T-helper 17 cell (primary cell): Measurements from ENCODE around the gene KRAS. TPM values are rescaled to one million over a fixed set of nuclear protein-coding genes. Genes with fewer than 3 reads are reported as not detected.
A peak's percentile ranks its signal among the peaks of the same experiment; 100 is the strongest.

Experiments
- ATAC-seq: fragments of 150-1000 bp; cut with Tn5 transposase; 2 replicates; pipeline ENCODE4 v1.10.0; 2021; ENCODE audit warnings: mild to moderate bottlenecking, moderate library complexity
- DNase-seq, 3 donors: peaks; one replicate each; pipeline versions ENCODE4 v3.0.0 to v3.0.0-alpha.2; 2020 to 2021
- H3K9me3 ChIP-seq: one replicate; pipeline ENCODE4 v1.7.0; 2013; ENCODE audit warnings: low read length, mild to moderate bottlenecking; ENCODE audit not compliant: control insufficient read depth, poor library complexity, severe bottlenecking
- H3K27ac Mint-ChIP-seq: one replicate; pipeline ENCODE4 v1.8.0; 2022; ENCODE audit warnings: mild to moderate bottlenecking, moderate library complexity, mixed read lengths
- H3K27me3 Mint-ChIP-seq: one replicate; pipeline ENCODE4 v1.8.0; 2022; ENCODE audit warnings: mixed read lengths
- H3K36me3 Mint-ChIP-seq: one replicate; pipeline ENCODE4 v1.8.0; 2022; ENCODE audit warnings: low read depth, mixed read lengths
- H3K4me1 Mint-ChIP-seq: one replicate; pipeline ENCODE4 v1.8.0; 2022; ENCODE audit warnings: mild to moderate bottlenecking, mixed read lengths
- H3K4me3 Mint-ChIP-seq: one replicate; pipeline ENCODE4 v1.8.0; 2022; ENCODE audit warnings: mild to moderate bottlenecking, moderate library complexity, mixed read lengths
- total RNA-seq, 4 donors: library from RNA in 2 of 4; stranded (reverse) in 2 of 4; gene quantifications; one replicate each; pipeline ENCODE4 v1.2.3 and lab custom pipeline; 2022 to 2026

Gene KRAS
- total RNA-seq, 2 donors from 2014 or later = 26.4 to 32.3 TPM

DNA sequence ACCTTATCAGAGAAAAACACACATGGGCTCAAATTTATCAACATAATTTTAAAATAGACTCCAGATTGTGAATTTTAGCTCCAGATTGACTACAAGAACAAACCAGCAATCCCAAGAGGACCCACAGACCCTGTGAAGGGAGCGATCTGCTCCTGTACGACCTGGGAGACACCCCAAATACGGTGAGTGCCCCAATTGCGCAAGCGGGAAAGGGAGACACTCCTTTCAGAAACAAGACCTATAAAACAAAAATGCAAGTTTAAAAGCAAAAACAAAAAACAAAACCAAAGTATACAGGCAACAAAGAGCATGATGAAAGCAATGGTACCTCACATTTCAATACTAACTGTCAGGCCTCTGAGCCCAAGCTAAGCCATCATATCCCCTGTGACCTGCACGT, 87.9 kb downstream of the KRAS start:
- no peak for ATAC-seq
- no peaks in the 10 kb centered on the region for H3K4me1 Mint-ChIP-seq
- H3K27me3 Mint-ChIP-seq = peaks cover 5% of the 10 kb centered on the region

DNA sequence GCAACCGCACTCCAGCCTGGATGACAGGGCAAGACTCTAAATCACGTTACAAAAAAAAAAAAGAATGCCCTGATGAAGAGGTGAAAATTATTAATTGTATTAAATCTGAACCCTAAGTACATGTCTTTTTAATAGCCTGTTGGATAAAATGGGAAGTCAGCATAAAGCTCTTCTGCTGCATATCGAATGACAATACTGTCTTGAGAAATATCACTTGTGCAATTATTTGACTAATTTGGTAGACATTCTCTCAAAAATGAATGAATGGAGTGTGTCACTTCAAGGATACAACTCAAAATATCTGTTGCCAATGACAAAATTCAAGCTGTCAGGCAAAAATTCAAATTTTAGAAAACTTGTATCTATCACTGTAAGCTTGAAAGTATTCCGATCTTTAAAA, 94.7 kb downstream of the KRAS start:
- no peak for DNase-seq
- no peaks in the 10 kb centered on the region for H3K36me3 Mint-ChIP-seq
- H3K27ac Mint-ChIP-seq = no peak overlapping the region
- no peak for ATAC-seq
- H3K4me3 Mint-ChIP-seq = no peak overlapping the region
- H3K9me3 ChIP-seq = no peaks in the 10 kb centered on the region
- H3K27me3 Mint-ChIP-seq = peaks cover 5% of the 10 kb centered on the region
- peaks cover 3% of the 10 kb centered on the region for H3K4me1 Mint-ChIP-seq

More for the DNA sequence above, 87.9 kb downstream of the KRAS start:
- no peaks in the 10 kb centered on the region for H3K9me3 ChIP-seq
- no peak overlapping the region for H3K27ac Mint-ChIP-seq
- DNase-seq = no peak
- H3K36me3 Mint-ChIP-seq = no peaks in the 10 kb centered on the region
- no peak overlapping the region for H3K4me3 Mint-ChIP-seq

DNA sequence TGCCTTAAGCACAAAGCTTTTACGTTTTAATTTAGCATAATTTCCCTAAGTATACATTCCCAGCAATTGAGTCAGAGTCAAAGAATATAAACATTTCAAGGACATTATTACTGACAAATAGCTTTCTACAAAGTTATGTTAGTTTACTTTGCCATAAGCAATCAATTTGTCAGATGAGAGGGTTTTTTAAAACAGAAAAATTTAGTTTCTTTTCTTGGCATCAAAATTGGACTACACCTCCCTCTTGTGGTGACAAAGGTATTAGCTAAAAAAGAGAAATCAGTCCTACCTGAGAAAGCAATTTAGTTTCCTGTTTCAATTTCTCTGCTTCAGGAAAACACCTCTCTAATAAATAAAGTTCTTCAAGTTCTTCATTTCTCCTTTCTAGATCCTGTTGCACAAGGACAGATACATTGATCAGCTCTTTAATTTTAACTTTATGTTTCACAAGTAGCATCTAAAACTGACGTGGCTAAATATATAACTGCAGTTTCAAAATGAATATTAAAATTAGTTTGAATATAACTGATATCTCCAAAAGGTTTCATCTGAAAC, 95.6 kb downstream of the KRAS start:
- Mint-ChIP-seq H3K36me3 (no peaks in the 10 kb centered on the region), H3K4me3 (no peak overlapping the region), H3K4me1 (peaks cover 5% of the 10 kb centered on the region), H3K27ac (peak overlapping the region; percentile 54), H3K27me3 (no peaks in the 10 kb centered on the region)
- DNase-seq = no peak
- ATAC-seq = peak; percentile 69
- no peaks in the 10 kb centered on the region for H3K9me3 ChIP-seq

Other genes starting within 250 kb of the KRAS start
- 1 to 10 TPM in 1 of 2 donors, under 1 TPM in 1; 0.72 to 1.1 TPM for gene DNAI7, start 55.8 kb downstream of the KRAS start, total RNA-seq
- gene ETFRF1, start 55.7 kb downstream of the KRAS start, total RNA-seq = 10 to 100 TPM; 23.2 to 28.5 TPM